GM19452 (cell line): Measurements from ENCODE around the gene MAGEF1.
"Not testable (repeated sequence)": the region's sequence is repeated elsewhere in the genome, so short reads cannot be mapped to it uniquely, and the experiment has no call there.

Experiments used
- ATAC-seq: cut with Tn5 transposase; IDR thresholded peaks from one replicate; pipeline ENCODE4 v1.9.1; 2021; ENCODE audit not compliant: unreplicated experiment

Gene MAGEF1

GRCh38 chr3:184743248-184743647, 31.4 kb upstream of the MAGEF1 start:
- no peak for ATAC-seq

- ATAC-seq = no peak
Measured at GRCh38 chr3:184742676-184743135, 30.8 kb upstream of the MAGEF1 start.

- ATAC-seq = no peak
Measured at GRCh38 chr3:184741798-184742675, 30.2 kb upstream of the MAGEF1 start.

- no peak for ATAC-seq
Measured at GRCh38 chr3:184741259-184741556, 29.3 kb upstream of the MAGEF1 start.

GRCh38 chr3:184740509-184741258, 28.8 kb upstream of the MAGEF1 start:
- ATAC-seq = no peak

- no peak for ATAC-seq
Measured at GRCh38 chr3:184739594-184740505, 28.0 kb upstream of the MAGEF1 start.

- no peak for ATAC-seq
Measured at GRCh38 chr3:184738982-184739381, 27.1 kb upstream of the MAGEF1 start.

GRCh38 chr3:184738506-184738890, 26.6 kb upstream of the MAGEF1 start:
- no peak for ATAC-seq

GRCh38 chr3:184737641-184738505, 26.0 kb upstream of the MAGEF1 start:
- no peak for ATAC-seq

GRCh38 chr3:184737063-184737462, 25.2 kb upstream of the MAGEF1 start:
- no peak for ATAC-seq

GRCh38 chr3:184734903-184735701, 23.2 kb upstream of the MAGEF1 start:
- ATAC-seq = no peak

GRCh38 chr3:184733971-184734608, 22.2 kb upstream of the MAGEF1 start:
- ATAC-seq = no peak

- no peak for ATAC-seq
Measured at GRCh38 chr3:184733181-184733580, 21.3 kb upstream of the MAGEF1 start.

GRCh38 chr3:184731786-184732537, 20.1 kb upstream of the MAGEF1 start:
- no peak for ATAC-seq

- ATAC-seq = no peak
Measured at GRCh38 chr3:184730924-184731323, 19.1 kb upstream of the MAGEF1 start.

- ATAC-seq = not testable (repeated sequence)
Measured at GRCh38 chr3:184729154-184729553, 17.3 kb upstream of the MAGEF1 start.

- no peak for ATAC-seq
Measured at GRCh38 chr3:184728010-184728527, 16.2 kb upstream of the MAGEF1 start.
